Natural killer cell treated with Interleukin-12 subunit alpha and Interleukin-12 subunit beta and Interleukin-15 and Interleukin-18, amount 100 ng/mL, for 72 hours (primary cell): Measurements from ENCODE around the gene RHCE. TPM values are rescaled to one million over a fixed set of nuclear protein-coding genes. Genes with fewer than 3 reads are reported as not detected.
"Not testable (repeated sequence)": the region's sequence is repeated elsewhere in the genome, so short reads cannot be mapped to it uniquely, and the experiment has no call there.

ENCODE experiments used
- ATAC-seq, 2 donors: fragments of 150-1000 bp; cut with Tn5 transposase in 1 of 2; sonication (Bioruptor Pico), chemical (Tn5 transposase) in 1 of 2; 2 replicates each; pipeline ENCODE4 v1.10.0; 2021
- DNase-seq: peaks from one replicate; pipeline ENCODE4 v3.0.0; 2022; ENCODE audit warnings: low spot score
- H3K27ac Mint-ChIP-seq, 2 donors: 1 replicate in 1 of 2; 2 replicates in 1 of 2; pipeline ENCODE4 v1.8.0; 2022; ENCODE audit warnings: mixed read lengths in 2 of 2, mild to moderate bottlenecking in 1 of 2, moderate library complexity in 1 of 2
- H3K27me3 Mint-ChIP-seq, 2 donors: 1 replicate in 1 of 2; 2 replicates in 1 of 2; pipeline ENCODE4 v1.8.0; 2022; ENCODE audit warnings: mixed read lengths in 2 of 2
- H3K36me3 Mint-ChIP-seq: one replicate; pipeline ENCODE4 v1.8.0; 2022; ENCODE audit warnings: mixed read lengths
- H3K4me1 Mint-ChIP-seq, 2 donors: 1 replicate in 1 of 2; 2 replicates in 1 of 2; pipeline ENCODE4 v1.8.0; 2022; ENCODE audit warnings: low read depth in 2 of 2, mixed read lengths in 2 of 2, mild to moderate bottlenecking in 1 of 2
- H3K4me3 Mint-ChIP-seq: one replicate; pipeline ENCODE4 v1.8.0; 2022; ENCODE audit warnings: mixed read lengths
- H3K9me3 Mint-ChIP-seq: 2 replicates; pipeline ENCODE4 v1.8.0; 2022; ENCODE audit warnings: mixed read lengths
- total RNA-seq, 2 donors: library from RNA; stranded (reverse); gene quantifications; one replicate each; pipeline ENCODE4 v1.2.3, GENCODE V29; 2022

Gene RHCE
- not detected for total RNA-seq

GRCh38 chr1:25420715-25421114 lies at the start of gene RHCE:
RHCE (minus strand) TSS chr1:25420825; CDS start chr1:25420786, 39 bp downstream.
- not testable (repeated sequence) for H3K36me3 Mint-ChIP-seq, ATAC-seq, DNase-seq, H3K27ac Mint-ChIP-seq, H3K9me3 Mint-ChIP-seq, H3K4me3 Mint-ChIP-seq, H3K4me1 Mint-ChIP-seq, H3K27me3 Mint-ChIP-seq

- H3K9me3 Mint-ChIP-seq: no peaks in the 10 kb centered on the region
- ATAC-seq: no peak
- H3K27me3 Mint-ChIP-seq: no peaks in the 10 kb centered on the region
- no peak for DNase-seq
- no peak overlapping the region for H3K4me3 Mint-ChIP-seq
- H3K4me1 Mint-ChIP-seq: peaks cover 16 to 25% of the 10 kb centered on the region in 2 donors
- no peak overlapping the region for H3K27ac Mint-ChIP-seq
- H3K36me3 Mint-ChIP-seq: no peaks in the 10 kb centered on the region
Observed at GRCh38 chr1:25469177-25469576, 48.6 kb upstream of the RHCE start.

- Mint-ChIP-seq H3K36me3 (no peaks in the 10 kb centered on the region), H3K9me3 (no peaks in the 10 kb centered on the region), H3K4me1 (peaks cover 7 to 20% of the 10 kb centered on the region in 2 donors), H3K27me3 (no peaks in the 10 kb centered on the region), H3K4me3 (no peak overlapping the region), H3K27ac (peak overlapping the region in 1 of 2 donors; percentile 21)
- ATAC-seq (no peak), DNase-seq (no peak)
Observed at GRCh38 chr1:25468033-25468432, 47.4 kb upstream of the RHCE start.

- no peaks in the 10 kb centered on the region for H3K36me3 Mint-ChIP-seq
- peak overlapping the region in 1 of 2 donors; percentile 21 for H3K27ac Mint-ChIP-seq
- H3K4me3 Mint-ChIP-seq: no peak overlapping the region
- ATAC-seq (no peak), DNase-seq (no peak)
- no peaks in the 10 kb centered on the region for H3K9me3 Mint-ChIP-seq
- peaks cover 6 to 20% of the 10 kb centered on the region in 2 donors for H3K4me1 Mint-ChIP-seq
- no peaks in the 10 kb centered on the region for H3K27me3 Mint-ChIP-seq
Observed at GRCh38 chr1:25467616-25468015, 47.0 kb upstream of the RHCE start.

DNA sequence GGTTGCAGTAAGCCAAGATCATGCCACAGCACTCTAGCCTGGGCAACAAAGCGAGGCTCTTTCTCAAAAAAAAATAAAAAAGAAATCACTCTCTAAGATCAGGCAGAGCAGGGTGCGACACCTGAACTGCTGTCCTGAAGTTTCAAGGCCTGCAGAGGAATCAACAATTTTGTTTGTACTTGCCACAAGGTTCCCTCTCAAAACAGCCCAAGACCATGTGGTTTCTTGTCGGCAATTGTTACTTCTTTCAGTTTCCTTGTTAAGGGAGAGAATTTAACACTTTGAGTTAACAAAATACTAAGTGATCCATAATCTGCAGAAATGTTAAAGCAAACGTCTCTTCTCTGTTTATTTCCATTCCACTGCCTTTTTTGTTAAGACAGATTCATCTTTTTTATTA lies 46.6 kb upstream of the RHCE start:
- ATAC-seq (no peak), DNase-seq (no peak)
- Mint-ChIP-seq H3K4me3 (no peak overlapping the region), H3K27ac (no peak overlapping the region), H3K27me3 (no peaks in the 10 kb centered on the region), H3K9me3 (no peaks in the 10 kb centered on the region), H3K36me3 (no peaks in the 10 kb centered on the region), H3K4me1 (peaks cover 6 to 16% of the 10 kb centered on the region in 2 donors)

DNA sequence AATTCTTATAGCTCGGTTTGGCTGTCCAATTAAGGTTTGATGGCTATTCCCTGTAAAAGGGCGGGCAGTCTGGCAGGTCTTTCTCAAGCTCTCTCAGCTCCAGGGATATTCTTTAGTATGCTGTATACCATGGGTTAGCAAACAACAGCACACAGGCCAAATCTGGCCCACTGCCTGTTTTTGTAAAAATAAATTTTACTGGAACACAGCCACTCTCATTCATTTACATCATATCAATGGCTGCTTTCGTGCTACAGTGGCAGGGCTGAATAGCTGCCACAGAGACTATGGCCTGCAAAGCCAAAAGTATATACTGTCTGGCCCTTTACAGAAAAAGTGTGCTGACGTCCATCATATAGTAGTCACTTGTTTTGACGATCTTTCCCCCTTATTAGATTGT lies 42.1 kb upstream of the RHCE start:
- Mint-ChIP-seq H3K27ac (no peak overlapping the region), H3K27me3 (no peaks in the 10 kb centered on the region), H3K4me3 (no peak overlapping the region), H3K9me3 (no peaks in the 10 kb centered on the region), H3K4me1 (peaks cover under 1 to 8% of the 10 kb centered on the region in 2 donors), H3K36me3 (peaks cover 15% of the 10 kb centered on the region)
- ATAC-seq (no peak), DNase-seq (no peak)

- H3K4me3 Mint-ChIP-seq: no peak overlapping the region
- no peak overlapping the region for H3K27ac Mint-ChIP-seq
- no peak for DNase-seq
- peaks cover 15% of the 10 kb centered on the region for H3K36me3 Mint-ChIP-seq
- no peaks in the 10 kb centered on the region for H3K27me3 Mint-ChIP-seq
- H3K4me1 Mint-ChIP-seq: peaks cover 0 to 7% of the 10 kb centered on the region in 2 donors
- no peak for ATAC-seq
- no peaks in the 10 kb centered on the region for H3K9me3 Mint-ChIP-seq
Observed at GRCh38 chr1:25461849-25462248, 41.2 kb upstream of the RHCE start.

DNA sequence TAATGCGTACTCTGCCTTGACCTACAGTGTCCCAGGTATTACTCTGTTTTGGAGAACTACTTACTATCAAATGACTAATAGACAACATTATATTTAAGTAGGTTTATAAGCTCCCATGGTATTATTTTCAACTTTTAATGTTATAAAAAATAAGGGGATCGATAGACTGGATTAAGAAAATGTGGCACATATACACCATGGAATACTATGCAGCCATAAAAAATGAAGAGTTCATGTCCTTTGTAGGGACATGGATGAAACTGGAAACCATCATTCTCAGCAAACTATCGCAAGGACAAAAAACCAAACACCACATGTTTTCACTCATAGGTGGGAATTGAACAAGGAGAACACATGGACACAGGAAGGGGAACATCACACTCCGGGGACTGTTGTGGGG lies 40.2 kb upstream of the RHCE start:
- peaks cover 15% of the 10 kb centered on the region for H3K36me3 Mint-ChIP-seq
- H3K27me3 Mint-ChIP-seq, H3K9me3 Mint-ChIP-seq, DNase-seq, H3K27ac Mint-ChIP-seq, H3K4me1 Mint-ChIP-seq, H3K4me3 Mint-ChIP-seq, ATAC-seq: not testable (repeated sequence)

- no peak for DNase-seq
- Mint-ChIP-seq H3K9me3 (no peaks in the 10 kb centered on the region), H3K36me3 (peaks cover 15% of the 10 kb centered on the region), H3K27me3 (no peaks in the 10 kb centered on the region), H3K4me1 (no peaks in the 10 kb centered on the region), H3K27ac (no peak overlapping the region), H3K4me3 (no peak overlapping the region)
- no peak for ATAC-seq
Observed at GRCh38 chr1:25460020-25460419, 39.4 kb upstream of the RHCE start.

DNA sequence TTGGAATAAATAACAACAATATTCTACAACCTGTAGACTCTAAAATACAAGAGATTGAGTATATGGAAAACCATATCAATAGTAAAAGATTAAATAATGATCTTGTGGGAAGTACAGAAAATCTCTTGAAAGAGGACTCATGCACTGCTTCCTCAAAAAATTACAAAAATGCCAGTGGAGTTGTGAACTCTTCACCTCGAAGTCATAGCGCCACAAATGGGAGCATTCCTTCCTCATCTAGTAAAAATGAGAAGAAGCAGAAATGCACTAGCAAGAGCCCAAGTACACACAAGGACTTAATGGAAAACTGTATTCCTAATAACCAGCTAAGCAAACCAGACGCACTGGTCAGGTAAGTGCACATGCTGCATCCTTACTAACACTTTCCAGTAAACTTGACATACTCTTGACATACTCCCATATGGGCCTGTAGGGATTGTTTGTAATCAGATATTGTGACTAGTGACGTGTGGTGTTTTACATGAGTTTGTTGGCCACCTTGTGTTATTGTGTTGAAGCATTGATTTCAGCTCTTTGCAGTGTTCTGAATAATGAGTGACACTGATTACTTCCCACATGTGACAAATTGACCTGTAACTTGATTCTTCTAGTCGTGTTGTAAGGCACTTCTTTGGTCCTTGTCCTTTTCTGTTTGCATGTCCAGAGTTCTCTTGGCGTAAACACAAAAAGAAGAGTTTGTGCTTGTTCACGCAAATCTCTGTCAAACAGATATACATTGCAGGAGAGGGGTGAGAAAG lies 38.1 kb upstream of the RHCE start:
- no peaks in the 10 kb centered on the region for H3K27me3 Mint-ChIP-seq
- H3K4me3 Mint-ChIP-seq: no peak overlapping the region
- no peaks in the 10 kb centered on the region for H3K9me3 Mint-ChIP-seq
- DNase-seq (no peak), ATAC-seq (no peak)
- H3K27ac Mint-ChIP-seq: no peak overlapping the region
- H3K36me3 Mint-ChIP-seq: peaks cover 15% of the 10 kb centered on the region
- H3K4me1 Mint-ChIP-seq: no peaks in the 10 kb centered on the region

- Mint-ChIP-seq H3K4me1 (no peaks in the 10 kb centered on the region), H3K27ac (no peak overlapping the region), H3K36me3 (peaks cover 15% of the 10 kb centered on the region), H3K9me3 (no peaks in the 10 kb centered on the region), H3K27me3 (no peaks in the 10 kb centered on the region), H3K4me3 (no peak overlapping the region)
- no peak for DNase-seq
- ATAC-seq: no peak
Observed at GRCh38 chr1:25456502-25456901, 35.9 kb upstream of the RHCE start.

DNA sequence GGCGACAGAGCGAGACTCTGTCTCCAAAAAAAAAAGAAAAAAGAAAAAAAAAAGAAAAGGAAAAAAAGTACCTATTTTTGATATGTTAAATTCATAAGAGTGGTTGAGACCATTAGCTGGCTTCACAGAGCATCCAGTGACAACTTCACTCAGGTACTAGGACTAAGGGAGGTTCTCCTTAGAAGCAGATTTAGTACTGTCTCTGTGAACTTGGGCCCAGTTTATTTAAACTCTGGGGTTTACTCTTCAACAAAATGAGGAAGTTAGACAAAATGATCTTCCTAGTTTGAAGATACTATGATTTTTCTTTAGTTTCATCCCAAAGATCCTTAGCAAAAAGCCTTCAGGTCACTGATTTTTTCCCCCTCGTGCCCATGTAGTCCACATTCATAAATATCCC lies 31.3 kb upstream of the RHCE start:
- H3K36me3 Mint-ChIP-seq: no peaks in the 10 kb centered on the region

DNA sequence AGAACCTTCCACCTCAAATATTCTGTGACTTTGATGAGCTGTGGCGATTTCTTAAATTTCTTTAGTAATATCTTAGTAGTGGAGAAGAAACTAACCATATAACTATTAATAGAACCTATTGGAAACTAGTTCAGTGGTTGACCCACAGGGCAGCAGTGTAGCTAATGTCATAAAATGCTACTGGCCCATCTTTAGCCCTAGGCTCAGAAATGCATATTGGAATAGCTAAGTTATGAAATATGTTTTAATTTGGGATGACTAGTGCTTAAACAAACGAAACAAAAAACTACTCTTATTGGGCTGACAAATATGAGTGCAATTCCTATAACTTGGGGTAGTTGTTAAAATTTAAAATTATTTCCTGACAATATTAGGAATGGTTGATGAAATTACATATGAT lies 30.3 kb upstream of the RHCE start:
- Mint-ChIP-seq H3K27me3 (no peaks in the 10 kb centered on the region), H3K36me3 (no peaks in the 10 kb centered on the region), H3K4me1 (peaks cover 0 to 11% of the 10 kb centered on the region in 2 donors), H3K27ac (no peak overlapping the region), H3K4me3 (no peak overlapping the region), H3K9me3 (no peaks in the 10 kb centered on the region)
- ATAC-seq (no peak), DNase-seq (no peak)

More for the DNA sequence above, 31.3 kb upstream of the RHCE start:
- Mint-ChIP-seq H3K27me3 (no peaks in the 10 kb centered on the region), H3K4me1 (peaks cover 0 to 6% of the 10 kb centered on the region in 2 donors), H3K27ac (no peak overlapping the region), H3K9me3 (no peaks in the 10 kb centered on the region), H3K4me3 (no peak overlapping the region)
- DNase-seq (no peak), ATAC-seq (no peak)

DNA sequence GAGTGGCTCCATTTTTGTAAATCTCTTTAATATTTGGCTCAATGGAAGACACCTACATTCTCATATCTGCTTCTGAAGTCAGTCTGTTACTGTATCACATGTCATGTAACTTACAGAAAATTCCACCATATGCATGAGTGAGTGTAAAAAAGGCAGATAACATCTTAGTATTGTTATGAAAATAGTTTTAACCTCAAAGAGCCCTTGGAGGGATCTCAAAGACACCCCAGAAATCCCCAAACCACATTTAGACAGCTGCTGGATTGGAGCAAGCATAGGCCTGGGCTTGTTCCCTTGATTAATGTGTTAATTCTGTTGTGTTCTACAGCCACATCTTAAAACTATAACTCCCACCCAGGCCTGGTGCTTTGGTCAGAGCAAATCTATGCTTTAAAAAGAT lies 26.9 kb upstream of the RHCE start:
- ATAC-seq (peak in 1 of 2 donors; percentile 50), DNase-seq (no peak)
- H3K36me3 Mint-ChIP-seq: no peaks in the 10 kb centered on the region
- no peak overlapping the region for H3K27ac Mint-ChIP-seq
- H3K4me1 Mint-ChIP-seq: peaks cover 0 to 16% of the 10 kb centered on the region in 2 donors
- H3K4me3 Mint-ChIP-seq: no peak overlapping the region
- H3K27me3 Mint-ChIP-seq: no peaks in the 10 kb centered on the region
- no peaks in the 10 kb centered on the region for H3K9me3 Mint-ChIP-seq
